ENCODE data around the gene ADARB1. TPM values are rescaled to one million over a fixed set of nuclear protein-coding genes. Genes with fewer than 3 reads are reported as not detected.

The ADARB1 gene
- total RNA-seq, 1 experiment from 2014 or later: 15.8 TPM

DNA sequence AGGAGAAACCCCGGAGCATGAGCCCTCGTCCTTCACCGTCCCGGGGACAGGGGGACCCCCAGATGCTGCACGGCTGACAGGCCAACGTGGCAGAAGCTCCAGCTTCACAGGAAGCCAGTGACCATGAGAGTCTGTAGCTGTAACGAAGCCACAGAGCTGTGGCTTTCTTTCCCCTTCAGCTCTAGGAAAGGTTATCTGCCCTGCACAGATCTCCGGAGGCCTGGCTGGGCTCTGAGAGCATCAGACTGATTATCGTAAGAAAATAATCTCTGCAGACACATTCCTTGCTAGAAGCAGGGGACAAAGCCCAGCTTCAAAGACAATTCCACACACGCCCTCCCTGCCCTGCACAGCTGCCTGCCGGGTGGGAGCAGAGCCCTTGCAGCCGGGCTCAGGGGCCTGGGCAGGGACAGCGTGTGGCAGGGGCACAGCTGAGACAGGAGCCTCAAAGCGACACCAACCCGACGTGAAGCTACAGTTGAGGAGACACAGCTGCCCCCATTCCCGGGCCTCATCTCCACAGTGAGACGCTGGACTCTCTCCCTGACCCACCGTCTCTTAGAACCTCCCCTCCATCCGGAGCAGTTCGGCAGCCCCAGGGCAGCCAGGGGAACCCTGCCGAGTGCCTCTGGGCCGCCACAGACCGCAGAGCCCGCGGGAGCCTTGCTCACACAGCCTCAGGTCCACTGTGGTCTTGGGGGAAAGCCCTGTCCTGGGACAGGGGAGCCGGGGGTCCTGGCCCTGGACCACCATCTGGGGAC, 182.7 kb downstream of the ADARB1 start:
- H3K27me3 ChIP-seq (ENCODE audit: insufficient read depth, low read length): no peaks in the 10 kb centered on the region
- H4K20me1 ChIP-seq (ENCODE audit: control insufficient read depth, insufficient read depth, insufficient read length): no peaks in the 10 kb centered on the region
- H2BK5ac ChIP-seq (ENCODE audit: insufficient read length, low read length): no peak overlapping the region
- H3K9ac ChIP-seq (ENCODE audit: extremely low read depth, insufficient read length, low read length): no peak overlapping the region
- no peak overlapping the region; the same call in 1 of the 2 replicates for H3K14ac ChIP-seq (ENCODE audit: insufficient read depth, low read length)
- no peak overlapping the region for H3T11ph ChIP-seq (ENCODE audit: low read length)
- H2AK5ac ChIP-seq (ENCODE audit: insufficient read length, low read length): no peak overlapping the region
- no peak overlapping the region for H4K91ac ChIP-seq (ENCODE audit: insufficient read length, low read depth, low read length)
- H3K4ac ChIP-seq (ENCODE audit: low read depth, low read length): no peak overlapping the region
- H3K4me1 ChIP-seq (ENCODE audit: insufficient read depth, low read length): no peaks in the 10 kb centered on the region
- no peaks in the 10 kb centered on the region for H3K79me2 ChIP-seq (ENCODE audit: insufficient read depth, low read length)
- H3K4me3 Mint-ChIP-seq: no peak overlapping the region
- no peak overlapping the region for H2BK15ac ChIP-seq (ENCODE audit: low read depth, low read length)
- peaks cover 0 to 8% of the 10 kb centered on the region in 2 experiments; a peak in 1 of 4 replicates for H3K4me1 Mint-ChIP-seq
- WGBS (ENCODE audit: extremely low coverage, insufficient read length, low lambda C conversion rate): no CpG with 5 or more reads among the region's 27 CpGs
- no peak overlapping the region for H3K56ac ChIP-seq (ENCODE audit: insufficient read length, low read depth, low read length)
- no peak overlapping the region for H4K5ac ChIP-seq (ENCODE audit: insufficient read length, low read depth, low read length)
- no peak overlapping the region for H3K27ac Mint-ChIP-seq
- no peak overlapping the region for H4K8ac ChIP-seq (replicated peaks; ENCODE audit: insufficient read length, low read depth, low read length)
- peaks cover 0 to 5% (median 0%) of the 10 kb centered on the region in 3 experiments; a peak in 3 of 7 replicates for H3K36me3 Mint-ChIP-seq (ENCODE audit: insufficient read depth in 1 of 3, low read depth in 3 of 3)
- H3K18ac ChIP-seq (ENCODE audit: insufficient read length, low read depth, low read length): no peak overlapping the region
- no peaks in the 10 kb centered on the region for H3K79me1 ChIP-seq (ENCODE audit: insufficient read depth, low read depth, low read length, poor library complexity, severe bottlenecking)
- no peaks in the 10 kb centered on the region for H3K23me2 ChIP-seq (ENCODE audit: insufficient read length, low read depth, low read length, poor library complexity, severe bottlenecking)
- TF ChIP-seq, protein P1, sequence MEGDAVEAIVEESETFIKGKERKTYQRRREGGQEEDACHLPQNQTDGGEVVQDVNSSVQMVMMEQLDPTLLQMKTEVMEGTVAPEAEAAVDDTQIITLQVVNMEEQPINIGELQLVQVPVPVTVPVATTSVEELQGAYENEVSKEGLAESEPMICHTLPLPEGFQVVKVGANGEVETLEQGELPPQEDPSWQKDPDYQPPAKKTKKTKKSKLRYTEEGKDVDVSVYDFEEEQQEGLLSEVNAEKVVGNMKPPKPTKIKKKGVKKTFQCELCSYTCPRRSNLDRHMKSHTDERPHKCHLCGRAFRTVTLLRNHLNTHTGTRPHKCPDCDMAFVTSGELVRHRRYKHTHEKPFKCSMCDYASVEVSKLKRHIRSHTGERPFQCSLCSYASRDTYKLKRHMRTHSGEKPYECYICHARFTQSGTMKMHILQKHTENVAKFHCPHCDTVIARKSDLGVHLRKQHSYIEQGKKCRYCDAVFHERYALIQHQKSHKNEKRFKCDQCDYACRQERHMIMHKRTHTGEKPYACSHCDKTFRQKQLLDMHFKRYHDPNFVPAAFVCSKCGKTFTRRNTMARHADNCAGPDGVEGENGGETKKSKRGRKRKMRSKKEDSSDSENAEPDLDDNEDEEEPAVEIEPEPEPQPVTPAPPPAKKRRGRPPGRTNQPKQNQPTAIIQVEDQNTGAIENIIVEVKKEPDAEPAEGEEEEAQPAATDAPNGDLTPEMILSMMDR (conservative IDR thresholded peaks at IDR 0.05): no peak
- H2BK20ac ChIP-seq (ENCODE audit: low read depth, low read length, poor library complexity, severe bottlenecking): no peak overlapping the region
- H3K27me3 Mint-ChIP-seq (ENCODE audit: low read depth): peaks cover 5% of the 10 kb centered on the region
- no peaks in the 10 kb centered on the region; a peak in 1 of 5 replicates for H3K9me3 Mint-ChIP-seq
- no peak overlapping the region for H2BK120ac ChIP-seq (ENCODE audit: low read depth, low read length, poor library complexity, severe bottlenecking)
- H3K9me3 ChIP-seq (ENCODE audit: control insufficient read depth, low read depth, low read length): no peaks in the 10 kb centered on the region
- peak; percentile 16 for DNase-seq
- H2AFZ ChIP-seq (ENCODE audit: low read length): no peak overlapping the region
- H2BK12ac ChIP-seq (ENCODE audit: insufficient read length, low read depth, low read length): no peak overlapping the region
- H3K4me2 ChIP-seq (ENCODE audit: insufficient read depth, insufficient read length, low read length): no peak overlapping the region
- H3K23ac ChIP-seq (ENCODE audit: insufficient read length, low read depth, low read length): no peak overlapping the region
- no peak overlapping the region for H3K27ac ChIP-seq (ENCODE audit: insufficient read length, low read depth, low read length)
